ENCODE data around the gene ERRFI1. TPM values are rescaled to one million over a fixed set of nuclear protein-coding genes. Genes with fewer than 3 reads are reported as not detected.

Gene ERRFI1
- total and polyA plus RNA-seq, 4 donors, result 60.7 to 424 (median 106) TPM

DNA sequence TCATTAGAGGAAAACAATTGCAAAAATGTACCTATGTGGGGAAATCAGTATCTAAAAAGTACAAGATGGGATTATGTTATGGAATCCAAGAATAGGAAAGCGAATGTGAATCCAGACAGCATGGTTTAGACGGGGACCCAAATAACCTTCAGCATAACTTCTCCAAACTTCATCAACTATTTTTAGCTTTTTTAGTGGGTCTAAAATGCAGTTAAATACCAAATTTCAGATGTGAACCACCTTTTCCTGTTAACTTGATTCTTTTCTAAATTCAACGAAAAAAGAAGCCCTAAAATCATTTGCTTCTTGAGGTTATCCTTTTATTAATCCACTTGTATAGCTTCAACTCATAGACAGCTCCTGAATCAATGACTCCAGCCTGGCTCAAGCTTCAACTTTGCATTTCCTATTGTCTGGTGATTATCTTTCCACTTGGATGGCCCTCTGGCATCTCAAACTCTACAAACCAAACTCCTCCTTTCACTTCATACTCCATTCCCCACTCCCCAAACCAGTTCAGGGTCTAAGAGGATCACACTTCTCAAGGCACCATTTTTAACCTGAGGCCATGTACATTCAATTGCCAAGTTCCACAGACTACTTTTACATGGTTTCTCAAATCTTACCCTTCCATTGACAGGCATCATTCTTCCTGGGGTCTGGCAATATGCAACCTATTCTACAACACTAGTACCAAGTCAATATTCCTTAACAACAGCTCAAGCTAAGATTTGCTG, 7.4 kb downstream of the ERRFI1 start:
- no peak overlapping the region for H3K4me3 ChIP-seq (ENCODE audit: low read depth in 1 of 3, low read length in 3 of 3)
- H3K27ac ChIP-seq (ENCODE audit: low read depth in 1 of 2, low read length in 2 of 2), result peak overlapping the region; percentile 42 to 61
- WGBS, result 46% methylated on average over 3 of the region's 3 CpGs
- peaks cover 4 to 45% (median 19%) of the 10 kb centered on the region in 4 donors for H3K4me1 ChIP-seq (ENCODE audit: control insufficient read depth in 4 of 4, insufficient read depth in 4 of 4, low read length in 3 of 4)
- peaks cover 3 to 60% (median 29%) of the 10 kb centered on the region in 4 donors for H3K36me3 ChIP-seq (ENCODE audit: control insufficient read depth in 4 of 4, insufficient read depth in 3 of 4, low read depth in 1 of 4, low read length in 3 of 4)
- no peak for DNase-seq (ENCODE audit: low spot score)
- H3K9me3 ChIP-seq (ENCODE audit: control insufficient read depth in 4 of 4, low read length in 3 of 4), result no peaks in the 10 kb centered on the region
- no peak for TF ChIP-seq FOXA2 (IDR thresholded peaks at IDR 0.05)
- TF ChIP-seq JUND (IDR thresholded peaks at IDR 0.05), result peak in 1 of 2 donors; percentile 19
- H3K27me3 ChIP-seq (ENCODE audit: control insufficient read depth in 4 of 4, insufficient read depth in 4 of 4, low read length in 3 of 4), result no peaks in the 10 kb centered on the region
- peak overlapping the region in 1 of 2 donors; percentile 1 for H3K9ac ChIP-seq (ENCODE audit: low read depth in 1 of 2, low read length in 2 of 2)

DNA sequence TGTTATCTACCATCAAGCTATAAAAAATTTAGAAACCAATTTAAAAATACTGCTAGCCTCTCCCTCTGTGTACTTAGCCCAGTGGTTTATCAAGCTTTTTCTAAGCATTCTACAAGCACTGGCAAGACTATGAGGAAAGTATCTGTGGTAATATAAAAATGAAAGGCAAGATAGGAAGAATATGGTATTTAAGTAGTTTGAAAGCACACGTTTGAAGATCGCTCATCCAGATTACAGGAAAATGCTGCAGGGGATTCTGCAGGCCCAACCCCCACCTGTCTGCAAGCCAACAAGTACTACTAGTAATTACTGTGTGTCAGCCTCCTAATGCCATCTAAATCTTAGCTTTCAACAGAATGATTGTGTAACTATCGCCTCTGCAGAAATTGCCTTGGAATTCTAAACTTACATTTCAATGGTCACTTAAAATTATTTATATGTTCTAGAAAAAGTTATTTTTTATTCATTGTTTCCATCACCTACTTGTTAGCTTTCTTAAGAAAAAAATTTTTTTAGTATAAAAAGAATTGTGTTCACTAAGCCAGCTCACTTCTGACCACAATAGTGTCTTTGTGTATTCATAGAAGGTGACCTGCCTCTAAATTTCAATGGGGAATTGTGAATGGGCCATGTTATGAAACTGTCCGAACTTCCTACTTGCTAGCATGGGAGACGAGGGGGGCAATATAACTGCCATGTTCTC, 8.5 kb downstream of the ERRFI1 start:
- peak overlapping the region in 1 of 2 donors; percentile 25 for H3K9ac ChIP-seq (ENCODE audit: low read depth in 1 of 2, low read length in 2 of 2)
- peak overlapping the region; percentile 13 to 15 for H3K27ac ChIP-seq (ENCODE audit: low read depth in 1 of 2, low read length in 2 of 2)
- no peak for DNase-seq (ENCODE audit: low spot score)
- 25% methylated on average over 5 of the region's 5 CpGs for WGBS
- peaks cover 0 to 70% (median 38%) of the 10 kb centered on the region in 4 donors for H3K36me3 ChIP-seq (ENCODE audit: control insufficient read depth in 4 of 4, insufficient read depth in 3 of 4, low read depth in 1 of 4, low read length in 3 of 4)
- H3K4me3 ChIP-seq (ENCODE audit: low read depth in 1 of 3, low read length in 3 of 3), result peak overlapping the region in 1 of 3 donors; percentile 6
- TF ChIP-seq RAD21 (IDR thresholded peaks at IDR 0.05) (no peak), HNF4G (IDR thresholded peaks at IDR 0.05) (no peak), SP1 (IDR thresholded peaks at IDR 0.05) (no peak), NR2F2 (IDR thresholded peaks at IDR 0.05) (no peak), HNF4A (conservative IDR thresholded peaks at IDR 0.05) (no peak), GABPA (IDR thresholded peaks at IDR 0.05 in 1 of 2, conservative IDR thresholded peaks at IDR 0.05 in 1 of 2) (no peak)
- TF ChIP-seq, protein P1, sequence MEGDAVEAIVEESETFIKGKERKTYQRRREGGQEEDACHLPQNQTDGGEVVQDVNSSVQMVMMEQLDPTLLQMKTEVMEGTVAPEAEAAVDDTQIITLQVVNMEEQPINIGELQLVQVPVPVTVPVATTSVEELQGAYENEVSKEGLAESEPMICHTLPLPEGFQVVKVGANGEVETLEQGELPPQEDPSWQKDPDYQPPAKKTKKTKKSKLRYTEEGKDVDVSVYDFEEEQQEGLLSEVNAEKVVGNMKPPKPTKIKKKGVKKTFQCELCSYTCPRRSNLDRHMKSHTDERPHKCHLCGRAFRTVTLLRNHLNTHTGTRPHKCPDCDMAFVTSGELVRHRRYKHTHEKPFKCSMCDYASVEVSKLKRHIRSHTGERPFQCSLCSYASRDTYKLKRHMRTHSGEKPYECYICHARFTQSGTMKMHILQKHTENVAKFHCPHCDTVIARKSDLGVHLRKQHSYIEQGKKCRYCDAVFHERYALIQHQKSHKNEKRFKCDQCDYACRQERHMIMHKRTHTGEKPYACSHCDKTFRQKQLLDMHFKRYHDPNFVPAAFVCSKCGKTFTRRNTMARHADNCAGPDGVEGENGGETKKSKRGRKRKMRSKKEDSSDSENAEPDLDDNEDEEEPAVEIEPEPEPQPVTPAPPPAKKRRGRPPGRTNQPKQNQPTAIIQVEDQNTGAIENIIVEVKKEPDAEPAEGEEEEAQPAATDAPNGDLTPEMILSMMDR (IDR thresholded peaks at IDR 0.05; ENCODE audit: low read depth, low read length, missing input control), result no peak
- TF ChIP-seq, protein P2, sequence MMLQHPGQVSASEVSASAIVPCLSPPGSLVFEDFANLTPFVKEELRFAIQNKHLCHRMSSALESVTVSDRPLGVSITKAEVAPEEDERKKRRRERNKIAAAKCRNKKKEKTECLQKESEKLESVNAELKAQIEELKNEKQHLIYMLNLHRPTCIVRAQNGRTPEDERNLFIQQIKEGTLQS (IDR thresholded peaks at IDR 0.05), result no peak
- TF ChIP-seq, protein P3, sequence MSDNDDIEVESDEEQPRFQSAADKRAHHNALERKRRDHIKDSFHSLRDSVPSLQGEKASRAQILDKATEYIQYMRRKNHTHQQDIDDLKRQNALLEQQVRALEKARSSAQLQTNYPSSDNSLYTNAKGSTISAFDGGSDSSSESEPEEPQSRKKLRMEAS (IDR thresholded peaks at IDR 0.05), result no peak
- no peaks in the 10 kb centered on the region for H3K9me3 ChIP-seq (ENCODE audit: control insufficient read depth in 4 of 4, low read length in 3 of 4)
- peaks cover 4 to 43% (median 19%) of the 10 kb centered on the region in 4 donors for H3K4me1 ChIP-seq (ENCODE audit: control insufficient read depth in 4 of 4, insufficient read depth in 4 of 4, low read length in 3 of 4)
- no peaks in the 10 kb centered on the region for H3K27me3 ChIP-seq (ENCODE audit: control insufficient read depth in 4 of 4, insufficient read depth in 4 of 4, low read length in 3 of 4)

DNA sequence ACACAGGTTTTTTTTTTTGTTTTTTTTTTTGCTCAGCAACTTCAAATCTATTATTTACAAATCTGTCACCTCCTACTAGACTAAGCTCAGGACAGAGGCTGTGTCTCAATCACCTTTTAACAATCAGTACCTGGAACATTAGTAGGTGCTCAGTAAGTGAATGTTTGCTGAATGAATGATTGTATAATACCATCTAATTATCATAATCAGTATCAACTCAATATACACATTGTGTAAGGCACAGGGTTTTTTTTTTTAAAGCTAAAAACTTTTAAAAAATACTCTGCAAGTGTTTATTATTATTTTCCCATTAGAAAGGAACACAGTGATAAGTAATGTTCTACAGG, 9.2 kb downstream of the ERRFI1 start:
- no peak overlapping the region for H3K4me3 ChIP-seq (ENCODE audit: low read depth in 1 of 3, low read length in 3 of 3)
- no peaks in the 10 kb centered on the region for H3K27me3 ChIP-seq (ENCODE audit: control insufficient read depth in 4 of 4, insufficient read depth in 4 of 4, low read length in 3 of 4)
- TF ChIP-seq RAD21 (IDR thresholded peaks at IDR 0.05), result peak in 1 of 2 donors; percentile 4
- TF ChIP-seq YY1 (IDR thresholded peaks at IDR 0.05), result no peak
- H3K27ac ChIP-seq (ENCODE audit: low read depth in 1 of 2, low read length in 2 of 2), result peak overlapping the region; percentile 48 to 57
- no peaks in the 10 kb centered on the region for H3K9me3 ChIP-seq (ENCODE audit: control insufficient read depth in 4 of 4, low read length in 3 of 4)
- H3K4me1 ChIP-seq (ENCODE audit: control insufficient read depth in 4 of 4, insufficient read depth in 4 of 4, low read length in 3 of 4), result peaks cover 4 to 35% (median 19%) of the 10 kb centered on the region in 4 donors
- peaks cover 3 to 71% (median 42%) of the 10 kb centered on the region in 4 donors for H3K36me3 ChIP-seq (ENCODE audit: control insufficient read depth in 4 of 4, insufficient read depth in 3 of 4, low read depth in 1 of 4, low read length in 3 of 4)
- no peak for DNase-seq (ENCODE audit: low spot score)
- H3K9ac ChIP-seq (ENCODE audit: low read depth in 1 of 2, low read length in 2 of 2), result peak overlapping the region in 1 of 2 donors; percentile 12

Measured in liver (tissue), 9 donors.